ENCODE results near the gene ITGBL1.

DNA sequence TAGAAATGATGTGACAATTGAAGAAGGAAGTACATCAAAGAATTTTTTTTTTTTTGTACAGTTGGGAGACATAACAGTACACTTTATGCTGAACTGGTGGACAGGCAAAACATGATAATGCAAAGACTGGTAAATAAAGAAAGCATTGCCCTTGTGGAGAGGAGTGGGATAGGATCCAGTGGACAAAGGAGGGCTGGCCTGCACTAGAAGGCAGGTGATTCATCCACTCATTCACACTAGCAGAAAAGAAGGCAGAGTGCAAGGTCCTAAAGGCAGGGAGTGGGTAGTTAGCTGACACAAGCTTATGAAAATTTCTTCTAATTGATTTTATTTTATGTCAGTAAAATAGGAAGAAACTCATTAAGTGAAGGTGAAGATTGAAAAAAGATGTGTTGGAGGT, 18.6 kb upstream of the ITGBL1 start:
- TF ChIP-seq, protein P1, sequence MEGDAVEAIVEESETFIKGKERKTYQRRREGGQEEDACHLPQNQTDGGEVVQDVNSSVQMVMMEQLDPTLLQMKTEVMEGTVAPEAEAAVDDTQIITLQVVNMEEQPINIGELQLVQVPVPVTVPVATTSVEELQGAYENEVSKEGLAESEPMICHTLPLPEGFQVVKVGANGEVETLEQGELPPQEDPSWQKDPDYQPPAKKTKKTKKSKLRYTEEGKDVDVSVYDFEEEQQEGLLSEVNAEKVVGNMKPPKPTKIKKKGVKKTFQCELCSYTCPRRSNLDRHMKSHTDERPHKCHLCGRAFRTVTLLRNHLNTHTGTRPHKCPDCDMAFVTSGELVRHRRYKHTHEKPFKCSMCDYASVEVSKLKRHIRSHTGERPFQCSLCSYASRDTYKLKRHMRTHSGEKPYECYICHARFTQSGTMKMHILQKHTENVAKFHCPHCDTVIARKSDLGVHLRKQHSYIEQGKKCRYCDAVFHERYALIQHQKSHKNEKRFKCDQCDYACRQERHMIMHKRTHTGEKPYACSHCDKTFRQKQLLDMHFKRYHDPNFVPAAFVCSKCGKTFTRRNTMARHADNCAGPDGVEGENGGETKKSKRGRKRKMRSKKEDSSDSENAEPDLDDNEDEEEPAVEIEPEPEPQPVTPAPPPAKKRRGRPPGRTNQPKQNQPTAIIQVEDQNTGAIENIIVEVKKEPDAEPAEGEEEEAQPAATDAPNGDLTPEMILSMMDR (conservative IDR thresholded peaks at IDR 0.05; ENCODE audit: low read depth, low read length): no peak
- TF ChIP-seq EZH2phosphoT487 (IDR thresholded peaks at IDR 0.05; ENCODE audit: borderline replicate concordance, low read length) (no peak), EZH2 (IDR thresholded peaks at IDR 0.05; ENCODE audit: low read length, unreplicated experiment) (no peak)
